ENCODE results near the gene BRD3.

The BRD3 gene

DNA sequence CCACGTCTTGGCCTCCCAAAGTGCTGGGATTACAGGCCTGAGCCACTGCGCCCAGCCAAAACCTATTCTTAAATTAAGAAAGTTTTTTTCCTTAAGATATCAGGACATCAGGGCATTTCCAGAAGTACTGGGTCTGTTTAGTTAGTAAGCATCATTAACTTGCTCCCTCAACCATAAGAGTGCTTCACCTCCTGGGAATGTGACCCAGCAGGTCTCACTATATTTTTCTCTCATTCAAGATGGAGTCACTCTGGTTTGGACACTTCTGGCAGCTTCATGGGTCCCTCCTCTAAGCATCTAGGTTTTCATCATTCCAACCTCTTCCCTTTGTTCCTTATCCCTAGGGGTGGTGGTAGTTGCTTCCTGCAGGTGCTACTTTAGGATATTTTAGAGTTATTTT lies 52.9 kb downstream of the BRD3 start:
- DNase-seq (ENCODE audit: low read depth), result no peak
- TF ChIP-seq, protein P1, sequence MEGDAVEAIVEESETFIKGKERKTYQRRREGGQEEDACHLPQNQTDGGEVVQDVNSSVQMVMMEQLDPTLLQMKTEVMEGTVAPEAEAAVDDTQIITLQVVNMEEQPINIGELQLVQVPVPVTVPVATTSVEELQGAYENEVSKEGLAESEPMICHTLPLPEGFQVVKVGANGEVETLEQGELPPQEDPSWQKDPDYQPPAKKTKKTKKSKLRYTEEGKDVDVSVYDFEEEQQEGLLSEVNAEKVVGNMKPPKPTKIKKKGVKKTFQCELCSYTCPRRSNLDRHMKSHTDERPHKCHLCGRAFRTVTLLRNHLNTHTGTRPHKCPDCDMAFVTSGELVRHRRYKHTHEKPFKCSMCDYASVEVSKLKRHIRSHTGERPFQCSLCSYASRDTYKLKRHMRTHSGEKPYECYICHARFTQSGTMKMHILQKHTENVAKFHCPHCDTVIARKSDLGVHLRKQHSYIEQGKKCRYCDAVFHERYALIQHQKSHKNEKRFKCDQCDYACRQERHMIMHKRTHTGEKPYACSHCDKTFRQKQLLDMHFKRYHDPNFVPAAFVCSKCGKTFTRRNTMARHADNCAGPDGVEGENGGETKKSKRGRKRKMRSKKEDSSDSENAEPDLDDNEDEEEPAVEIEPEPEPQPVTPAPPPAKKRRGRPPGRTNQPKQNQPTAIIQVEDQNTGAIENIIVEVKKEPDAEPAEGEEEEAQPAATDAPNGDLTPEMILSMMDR (conservative IDR thresholded peaks at IDR 0.05; ENCODE audit: control insufficient read depth, insufficient read depth, low read depth, low read length), result no peak
- no peak overlapping the region for H3K4me3 ChIP-seq (ENCODE audit: control insufficient read depth, low read depth, low read length)

DNA sequence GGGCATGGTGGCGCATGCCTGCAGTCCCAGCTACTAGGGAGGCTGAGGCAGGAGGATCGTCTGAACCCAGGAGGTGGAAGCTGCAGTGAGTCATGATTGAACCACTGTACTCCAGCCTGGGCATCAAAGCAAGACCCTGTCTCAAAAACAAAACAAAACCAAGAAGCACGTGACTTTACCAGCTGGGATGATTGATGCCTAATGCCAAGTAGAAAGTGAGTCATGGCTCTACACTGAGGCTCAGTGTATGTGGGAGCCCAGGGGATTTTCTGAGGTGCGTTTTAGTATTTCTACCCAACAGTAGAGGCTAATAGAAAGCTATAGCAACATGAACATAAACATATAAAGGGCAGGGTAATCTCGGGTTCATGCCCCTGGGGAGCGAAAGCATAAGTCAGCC lies 56.4 kb downstream of the BRD3 start:
- TF ChIP-seq, protein P1 (conservative IDR thresholded peaks at IDR 0.05; ENCODE audit: control insufficient read depth, insufficient read depth, low read depth, low read length), result no peak
- no peak for DNase-seq (ENCODE audit: low read depth)
- H3K4me3 ChIP-seq (ENCODE audit: control insufficient read depth, low read depth, low read length), result no peak overlapping the region

GRCh38 chr9:134010310-134011173 lies 57.3 kb downstream of the BRD3 start:
- DNase-seq (ENCODE audit: low read depth), result no peak
- no peak overlapping the region for H3K4me3 ChIP-seq (ENCODE audit: control insufficient read depth, low read depth, low read length)
- TF ChIP-seq, protein P1 (conservative IDR thresholded peaks at IDR 0.05; ENCODE audit: control insufficient read depth, insufficient read depth, low read depth, low read length), result no peak

DNA sequence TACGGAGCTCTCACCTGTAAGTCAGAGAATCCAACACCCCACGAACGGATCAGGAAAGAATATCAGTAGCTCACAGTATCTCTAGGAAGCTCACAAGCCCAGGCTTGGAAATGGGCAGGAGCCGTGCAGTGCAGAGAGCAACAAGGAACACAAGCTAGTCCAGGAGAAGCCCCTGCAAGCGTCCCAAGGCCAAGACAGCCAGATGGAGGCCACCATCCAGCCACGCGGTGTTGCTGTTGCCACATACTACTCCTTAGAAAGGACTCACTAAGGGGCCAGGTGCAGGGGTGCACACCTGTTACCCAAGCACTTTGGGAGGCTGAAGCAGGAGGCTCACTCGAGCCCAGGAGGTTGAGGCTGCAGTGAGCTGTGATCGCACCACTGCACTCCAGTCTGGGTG lies 60.3 kb downstream of the BRD3 start:
- no peak for DNase-seq (ENCODE audit: low read depth)
- no peak overlapping the region for H3K4me3 ChIP-seq (ENCODE audit: control insufficient read depth, low read depth, low read length)
- TF ChIP-seq, protein P1 (conservative IDR thresholded peaks at IDR 0.05; ENCODE audit: control insufficient read depth, insufficient read depth, low read depth, low read length), result no peak

DNA sequence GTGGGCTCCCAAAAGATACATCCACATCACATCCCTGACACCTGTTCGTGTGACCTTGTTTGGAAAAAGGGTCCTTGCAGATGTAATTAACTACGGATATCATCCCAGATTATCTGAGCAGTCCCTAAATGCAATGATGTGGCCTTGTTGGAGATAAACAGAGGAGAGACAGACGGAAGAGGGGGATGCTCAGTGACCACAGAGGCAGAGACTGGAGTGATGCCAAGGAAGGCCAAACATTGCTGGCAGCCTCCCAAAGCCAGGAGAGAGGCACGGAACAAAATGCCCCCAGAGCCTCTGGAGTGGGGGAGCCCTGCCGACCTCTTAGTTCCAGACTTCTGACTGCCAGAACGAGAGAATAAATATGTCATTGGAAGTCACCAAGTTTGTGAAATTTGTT lies 60.7 kb downstream of the BRD3 start:
- DNase-seq (ENCODE audit: low read depth), result no peak
- no peak overlapping the region for H3K4me3 ChIP-seq (ENCODE audit: control insufficient read depth, low read depth, low read length)
- TF ChIP-seq, protein P1 (conservative IDR thresholded peaks at IDR 0.05; ENCODE audit: control insufficient read depth, insufficient read depth, low read depth, low read length), result no peak

GRCh38 chr9:134005381-134005780 lies 62.4 kb downstream of the BRD3 start:
- no peak overlapping the region for H3K4me3 ChIP-seq (ENCODE audit: control insufficient read depth, low read depth, low read length)
- TF ChIP-seq, protein P1 (conservative IDR thresholded peaks at IDR 0.05; ENCODE audit: control insufficient read depth, insufficient read depth, low read depth, low read length), result no peak
- no peak for DNase-seq (ENCODE audit: low read depth)

Data from fibroblast of mammary gland (primary cell).